HG03460 (cell line): ENCODE measurements around the gene CMTM1.

Experiments used
- ATAC-seq: cut with Tn5 transposase; IDR thresholded peaks from one replicate; pipeline ENCODE4 v1.9.1; 2021; ENCODE audit not compliant: unreplicated experiment

CMTM1 gene

GRCh38 chr16:66537236-66537635, 29.0 kb upstream of the CMTM1 start:
- no peak for ATAC-seq

- ATAC-seq: no peak
These were observed 27.3 kb upstream of the CMTM1 start for GRCh38 chr16:66538910-66539309.

- no peak for ATAC-seq
These were observed 26.4 kb upstream of the CMTM1 start for GRCh38 chr16:66539623-66540469.

GRCh38 chr16:66541388-66542355, 24.6 kb upstream of the CMTM1 start:
- ATAC-seq: no peak

GRCh38 chr16:66542396-66542795, 23.8 kb upstream of the CMTM1 start:
- no peak for ATAC-seq

- no peak for ATAC-seq
These were observed 22.7 kb upstream of the CMTM1 start for GRCh38 chr16:66543541-66543940.

- no peak for ATAC-seq
These were observed 22.1 kb upstream of the CMTM1 start for GRCh38 chr16:66544016-66544757.

GRCh38 chr16:66547101-66547989, 18.9 kb upstream of the CMTM1 start:
- no peak for ATAC-seq

GRCh38 chr16:66548068-66548467, 18.2 kb upstream of the CMTM1 start:
- no peak for ATAC-seq

- no peak for ATAC-seq
These were observed 17.4 kb upstream of the CMTM1 start for GRCh38 chr16:66548868-66549267.

- ATAC-seq: no peak
These were observed 16.7 kb upstream of the CMTM1 start, which contains the start of gene TK2 for GRCh38 chr16:66549284-66550131. TSS of gene TK2 (minus strand) at chr16:66550122. CDS start at chr16:66550061, 61 bp downstream.

GRCh38 chr16:66551348-66551759, 14.9 kb upstream of the CMTM1 start:
- no peak for ATAC-seq

GRCh38 chr16:66551788-66552285, 14.4 kb upstream of the CMTM1 start:
- peak; percentile 7 for ATAC-seq

- ATAC-seq: peak; percentile 66
These were observed 13.7 kb upstream of the CMTM1 start, which contains the start of gene CKLF for GRCh38 chr16:66552286-66553177. TSS of gene CKLF (plus strand) at chr16:66552576. CDS start at chr16:66552716, 140 bp downstream.

GRCh38 chr16:66553223-66553622, 13.0 kb upstream of the CMTM1 start:
- ATAC-seq: no peak

GRCh38 chr16:66554021-66554420, 12.2 kb upstream of the CMTM1 start:
- ATAC-seq: no peak

- no peak for ATAC-seq
These were observed 11.7 kb upstream of the CMTM1 start for GRCh38 chr16:66554495-66554894.

- no peak for ATAC-seq
These were observed 6.1 kb upstream of the CMTM1 start for GRCh38 chr16:66560107-66560506.
